HEK293 (cell line): ENCODE data around the gene USP12.
A peak's percentile ranks its signal among the peaks of the same experiment; 100 is the strongest.

Experiments
- CTCF ChIA-PET: fragments of 350-600 bp; formaldehyde crosslinking; extraction: SDS; loops from one replicate; lab custom pipeline; 2021; ENCODE audit warnings: antibody characterized with exemption; lab: Yijun Ruan, JAX
- POLR2A ChIA-PET: fragments of 300-600 bp; formaldehyde crosslinking; extraction: SDS; loops from one replicate; lab custom pipeline; 2020; ENCODE audit warnings: antibody characterized with exemption, inconsistent platforms; lab: Yijun Ruan, JAX
- H3K27ac ChIP-seq: fragments of 200-500 bp; sonication (Bioruptor generic); 2 replicates; pipeline ENCODE4 v1.5.1; 2014; ENCODE audit warnings: low read depth, low read length, control low read depth, inconsistent platforms; ENCODE audit errors: extremely low read depth
- H3K36me3 ChIP-seq, 2 experiments: fragments of 200-500 bp in 1 of 2; sonication (Bioruptor generic) in 1 of 2; 1 replicate in 1 of 2; 2 replicates in 1 of 2; pipeline ENCODE4 v1.5.1; 2014 to 2017; ENCODE audit warnings: inconsistent platforms in 2 of 2, low read length in 2 of 2; ENCODE audit not compliant: control insufficient read depth in 2 of 2, insufficient read depth in 1 of 2
- H3K4me1 ChIP-seq: fragments of 200-500 bp; sonication (Bioruptor generic); 2 replicates; pipeline ENCODE4 v1.5.1; 2014; ENCODE audit warnings: mild to moderate bottlenecking, low read length, inconsistent platforms; ENCODE audit not compliant: control insufficient read depth, insufficient read depth
- H3K4me3 ChIP-seq: 2 replicates; pipeline ENCODE4 v1.5.1; 2011; ENCODE audit warnings: low read depth, mild to moderate bottlenecking, control low read depth, low read length, moderate library complexity
- H3K9me3 ChIP-seq: fragments of 200-500 bp; sonication (Bioruptor generic); 2 replicates; pipeline ENCODE4 v1.5.1; 2014; ENCODE audit warnings: low read depth, low read length, inconsistent platforms; ENCODE audit not compliant: control insufficient read depth, insufficient read depth
- GFI1B ChIP-seq: fragments of 450-650 bp; formaldehyde crosslinking; IDR thresholded peaks from 2 replicates; pipeline ENCODE4 v1.5.1; 2016; ENCODE audit warnings: missing biosample characterization, missing genetic modification characterization
- KLF7 ChIP-seq: fragments of 450-650 bp; formaldehyde crosslinking; IDR thresholded peaks from 2 replicates; pipeline ENCODE4 v1.5.1; 2016; ENCODE audit warnings: missing biosample characterization, missing genetic modification characterization, borderline replicate concordance
- SCRT1 ChIP-seq: fragments of 450-650 bp; formaldehyde crosslinking; IDR thresholded peaks from 2 replicates; pipeline ENCODE4 v1.5.1; 2016; ENCODE audit warnings: missing biosample characterization, missing genetic modification characterization, borderline replicate concordance
- SCRT2 ChIP-seq: fragments of 450-650 bp; formaldehyde crosslinking; IDR thresholded peaks from 2 replicates; pipeline ENCODE4 v1.5.1; 2016; ENCODE audit warnings: missing biosample characterization, missing genetic modification characterization
- SETDB1 ChIP-seq: IDR thresholded peaks from one replicate; pipeline ENCODE4 v1.6.1; 2017; ENCODE audit warnings: mild to moderate bottlenecking, low read length, moderate library complexity, mixed read lengths; ENCODE audit not compliant: insufficient read length
- ZBTB8A ChIP-seq: fragments of 450-650 bp; formaldehyde crosslinking; IDR thresholded peaks from 2 replicates; pipeline ENCODE4 v1.5.1; 2016; ENCODE audit warnings: missing biosample characterization, missing genetic modification characterization
- ZNF16 ChIP-seq: fragments of 450-650 bp; formaldehyde crosslinking; IDR thresholded peaks from 2 replicates; pipeline ENCODE4 v1.5.1; 2016; ENCODE audit warnings: low read depth, missing biosample characterization, missing genetic modification characterization
- ZNF202 ChIP-seq: fragments of 450-650 bp; formaldehyde crosslinking; IDR thresholded peaks from 2 replicates; pipeline ENCODE4 v1.5.1; 2016; ENCODE audit warnings: missing biosample characterization, missing genetic modification characterization, borderline replicate concordance
- ZNF549 ChIP-seq: fragments of 450-650 bp; IDR thresholded peaks from 2 replicates; pipeline ENCODE4 v1.5.1; 2018; ENCODE audit warnings: missing biosample characterization, missing genetic modification characterization, mild to moderate bottlenecking, inconsistent platforms, moderate library complexity
- ZNF600 ChIP-seq: fragments of 450-650 bp; formaldehyde crosslinking; IDR thresholded peaks from 2 replicates; pipeline ENCODE4 v1.5.1; 2016; ENCODE audit warnings: missing biosample characterization, missing genetic modification characterization
- ZNF660 ChIP-seq: fragments of 450-650 bp; IDR thresholded peaks from 2 replicates; pipeline ENCODE4 v1.5.1; 2018; ENCODE audit warnings: missing biosample characterization, mild to moderate bottlenecking, missing genetic modification characterization
- ZSCAN16 ChIP-seq: fragments of 450-650 bp; formaldehyde crosslinking; IDR thresholded peaks from 2 replicates; pipeline ENCODE4 v1.5.1; 2016; ENCODE audit warnings: missing biosample characterization, missing genetic modification characterization
- ZSCAN30 ChIP-seq: fragments of 450-650 bp; IDR thresholded peaks from 2 replicates; pipeline ENCODE4 v1.5.1; 2018; ENCODE audit warnings: missing biosample characterization, mild to moderate bottlenecking, missing genetic modification characterization, moderate library complexity
- TF ChIP-seq, protein P1 (sequence below): fragments of 450-650 bp; formaldehyde crosslinking; IDR thresholded peaks from 2 replicates; pipeline ENCODE4 v1.5.1; 2016; ENCODE audit warnings: missing biosample characterization, missing genetic modification characterization
- TF ChIP-seq, protein P2 (sequence below): fragments of 450-650 bp; formaldehyde crosslinking; IDR thresholded peaks from 2 replicates; pipeline ENCODE4 v1.5.1; 2016; ENCODE audit warnings: missing biosample characterization, missing genetic modification characterization, borderline replicate concordance
- TF ChIP-seq, protein P3 (sequence below): fragments of 450-650 bp; formaldehyde crosslinking; IDR thresholded peaks from 2 replicates; pipeline ENCODE4 v1.5.1; 2016; ENCODE audit warnings: missing biosample characterization, missing genetic modification characterization
- TF ChIP-seq, protein P4 (sequence below): IDR thresholded peaks from 2 replicates; pipeline ENCODE4 v1.6.1; 2011; ENCODE audit warnings: mild to moderate bottlenecking, low read depth, low read length, borderline replicate concordance
- TF ChIP-seq, protein P5 (sequence below): fragments of 450-650 bp; formaldehyde crosslinking; IDR thresholded peaks from 2 replicates; pipeline ENCODE4 v1.5.1; 2016; ENCODE audit warnings: missing biosample characterization, missing genetic modification characterization

The USP12 gene

DNA sequence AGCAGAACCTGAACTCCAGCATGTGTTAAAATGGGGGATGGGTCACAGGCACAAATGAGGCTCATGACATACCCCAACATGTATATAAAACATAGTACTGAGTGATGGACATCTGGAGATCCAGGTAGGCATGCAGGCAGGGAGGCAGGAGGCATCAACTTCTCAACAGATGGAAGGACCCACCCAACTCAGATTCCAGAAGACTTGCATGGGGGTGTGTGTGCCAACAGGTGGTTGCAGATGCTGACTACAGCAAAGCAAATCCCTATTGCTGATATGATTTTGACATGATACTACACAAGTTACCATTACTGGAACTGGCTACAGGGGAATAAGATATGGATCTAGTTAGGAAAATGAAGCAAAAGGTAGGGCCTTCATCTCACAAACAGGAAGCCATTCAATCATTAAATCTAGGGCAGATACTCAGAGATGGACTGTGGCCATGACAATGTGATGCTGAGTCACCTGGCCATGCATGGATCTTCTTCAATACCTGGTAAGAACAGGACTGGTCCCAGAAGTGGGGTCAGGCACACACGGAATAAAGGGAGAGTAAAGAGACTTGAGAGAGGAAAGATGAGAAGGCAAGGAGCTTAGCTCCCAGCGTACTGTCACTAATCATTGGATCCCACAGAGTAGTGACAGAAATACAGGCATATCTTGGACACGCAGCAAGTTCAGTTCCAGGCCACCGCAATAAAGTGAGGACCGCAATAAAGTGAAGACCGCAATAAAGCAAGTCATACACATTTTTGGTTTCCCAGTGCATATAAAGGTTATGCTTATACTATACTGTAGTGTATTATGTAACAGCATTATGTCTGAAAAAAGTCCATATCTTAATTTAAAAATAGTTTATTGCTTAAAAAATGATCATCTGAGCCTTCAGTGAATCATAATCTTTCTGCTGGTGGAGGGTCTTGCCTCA, 91.3 kb downstream of the USP12 start:
- POLR2A ChIA-PET, result no interaction called here
- peaks cover 0 to 16% of the 10 kb centered on the region in 2 experiments; a peak in 2 of 3 replicates for H3K36me3 ChIP-seq
- TF ChIP-seq SCRT1 (peak; percentile 18; the same call in 1 of the 2 replicates), SCRT2 (peak; percentile 61)
- TF ChIP-seq, protein P1, sequence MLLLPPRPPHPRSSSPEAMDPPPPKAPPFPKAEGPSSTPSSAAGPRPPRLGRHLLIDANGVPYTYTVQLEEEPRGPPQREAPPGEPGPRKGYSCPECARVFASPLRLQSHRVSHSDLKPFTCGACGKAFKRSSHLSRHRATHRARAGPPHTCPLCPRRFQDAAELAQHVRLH (tag by site-specific recombination), result no peak
- TF ChIP-seq, all 188 proteins: peak for 2
- no peaks in the 10 kb centered on the region for H3K9me3 ChIP-seq
- no peak overlapping the region for H3K4me3 ChIP-seq
- no peaks in the 10 kb centered on the region for H3K4me1 ChIP-seq
- CTCF ChIA-PET, result no interaction called here
- no peak overlapping the region for H3K27ac ChIP-seq

DNA sequence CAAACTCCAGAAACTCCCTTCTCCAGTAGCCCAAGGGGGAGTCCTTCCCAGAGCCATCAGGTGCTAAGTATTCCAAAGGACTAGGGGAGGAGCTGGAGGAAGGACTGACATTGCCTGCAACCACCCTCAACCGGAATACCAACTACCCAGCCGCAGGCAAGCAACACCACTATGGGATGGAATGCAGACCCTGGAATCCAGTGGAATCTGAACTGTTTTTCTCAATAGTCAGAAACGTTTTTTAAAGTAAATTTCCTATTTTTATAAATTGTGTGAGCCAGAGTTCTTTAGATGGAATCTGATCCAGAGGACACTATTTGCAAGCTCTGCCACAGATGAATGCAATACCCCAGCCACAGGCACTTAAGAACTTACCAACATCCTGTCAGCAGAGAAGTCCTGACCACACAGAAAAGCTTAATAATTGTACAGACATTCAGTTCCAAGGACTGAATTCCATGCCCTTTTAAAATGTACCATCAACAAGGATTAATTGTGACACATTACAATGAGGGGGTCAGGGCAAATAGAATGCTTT, 92.1 kb downstream of the USP12 start:
- POLR2A ChIA-PET, result no interaction called here
- no peak for TF ChIP-seq ZSCAN16
- TF ChIP-seq ZSCAN30, result no peak
- TF ChIP-seq, protein P2, sequence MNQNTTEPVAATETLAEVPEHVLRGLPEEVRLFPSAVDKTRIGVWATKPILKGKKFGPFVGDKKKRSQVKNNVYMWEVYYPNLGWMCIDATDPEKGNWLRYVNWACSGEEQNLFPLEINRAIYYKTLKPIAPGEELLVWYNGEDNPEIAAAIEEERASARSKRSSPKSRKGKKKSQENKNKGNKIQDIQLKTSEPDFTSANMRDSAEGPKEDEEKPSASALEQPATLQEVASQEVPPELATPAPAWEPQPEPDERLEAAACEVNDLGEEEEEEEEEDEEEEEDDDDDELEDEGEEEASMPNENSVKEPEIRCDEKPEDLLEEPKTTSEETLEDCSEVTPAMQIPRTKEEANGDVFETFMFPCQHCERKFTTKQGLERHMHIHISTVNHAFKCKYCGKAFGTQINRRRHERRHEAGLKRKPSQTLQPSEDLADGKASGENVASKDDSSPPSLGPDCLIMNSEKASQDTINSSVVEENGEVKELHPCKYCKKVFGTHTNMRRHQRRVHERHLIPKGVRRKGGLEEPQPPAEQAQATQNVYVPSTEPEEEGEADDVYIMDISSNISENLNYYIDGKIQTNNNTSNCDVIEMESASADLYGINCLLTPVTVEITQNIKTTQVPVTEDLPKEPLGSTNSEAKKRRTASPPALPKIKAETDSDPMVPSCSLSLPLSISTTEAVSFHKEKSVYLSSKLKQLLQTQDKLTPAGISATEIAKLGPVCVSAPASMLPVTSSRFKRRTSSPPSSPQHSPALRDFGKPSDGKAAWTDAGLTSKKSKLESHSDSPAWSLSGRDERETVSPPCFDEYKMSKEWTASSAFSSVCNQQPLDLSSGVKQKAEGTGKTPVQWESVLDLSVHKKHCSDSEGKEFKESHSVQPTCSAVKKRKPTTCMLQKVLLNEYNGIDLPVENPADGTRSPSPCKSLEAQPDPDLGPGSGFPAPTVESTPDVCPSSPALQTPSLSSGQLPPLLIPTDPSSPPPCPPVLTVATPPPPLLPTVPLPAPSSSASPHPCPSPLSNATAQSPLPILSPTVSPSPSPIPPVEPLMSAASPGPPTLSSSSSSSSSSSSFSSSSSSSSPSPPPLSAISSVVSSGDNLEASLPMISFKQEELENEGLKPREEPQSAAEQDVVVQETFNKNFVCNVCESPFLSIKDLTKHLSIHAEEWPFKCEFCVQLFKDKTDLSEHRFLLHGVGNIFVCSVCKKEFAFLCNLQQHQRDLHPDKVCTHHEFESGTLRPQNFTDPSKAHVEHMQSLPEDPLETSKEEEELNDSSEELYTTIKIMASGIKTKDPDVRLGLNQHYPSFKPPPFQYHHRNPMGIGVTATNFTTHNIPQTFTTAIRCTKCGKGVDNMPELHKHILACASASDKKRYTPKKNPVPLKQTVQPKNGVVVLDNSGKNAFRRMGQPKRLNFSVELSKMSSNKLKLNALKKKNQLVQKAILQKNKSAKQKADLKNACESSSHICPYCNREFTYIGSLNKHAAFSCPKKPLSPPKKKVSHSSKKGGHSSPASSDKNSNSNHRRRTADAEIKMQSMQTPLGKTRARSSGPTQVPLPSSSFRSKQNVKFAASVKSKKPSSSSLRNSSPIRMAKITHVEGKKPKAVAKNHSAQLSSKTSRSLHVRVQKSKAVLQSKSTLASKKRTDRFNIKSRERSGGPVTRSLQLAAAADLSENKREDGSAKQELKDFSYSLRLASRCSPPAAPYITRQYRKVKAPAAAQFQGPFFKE (tag by site-specific recombination), result no peak
- TF ChIP-seq ZNF16 (tag by site-specific recombination), result no peak
- TF ChIP-seq, protein P3, sequence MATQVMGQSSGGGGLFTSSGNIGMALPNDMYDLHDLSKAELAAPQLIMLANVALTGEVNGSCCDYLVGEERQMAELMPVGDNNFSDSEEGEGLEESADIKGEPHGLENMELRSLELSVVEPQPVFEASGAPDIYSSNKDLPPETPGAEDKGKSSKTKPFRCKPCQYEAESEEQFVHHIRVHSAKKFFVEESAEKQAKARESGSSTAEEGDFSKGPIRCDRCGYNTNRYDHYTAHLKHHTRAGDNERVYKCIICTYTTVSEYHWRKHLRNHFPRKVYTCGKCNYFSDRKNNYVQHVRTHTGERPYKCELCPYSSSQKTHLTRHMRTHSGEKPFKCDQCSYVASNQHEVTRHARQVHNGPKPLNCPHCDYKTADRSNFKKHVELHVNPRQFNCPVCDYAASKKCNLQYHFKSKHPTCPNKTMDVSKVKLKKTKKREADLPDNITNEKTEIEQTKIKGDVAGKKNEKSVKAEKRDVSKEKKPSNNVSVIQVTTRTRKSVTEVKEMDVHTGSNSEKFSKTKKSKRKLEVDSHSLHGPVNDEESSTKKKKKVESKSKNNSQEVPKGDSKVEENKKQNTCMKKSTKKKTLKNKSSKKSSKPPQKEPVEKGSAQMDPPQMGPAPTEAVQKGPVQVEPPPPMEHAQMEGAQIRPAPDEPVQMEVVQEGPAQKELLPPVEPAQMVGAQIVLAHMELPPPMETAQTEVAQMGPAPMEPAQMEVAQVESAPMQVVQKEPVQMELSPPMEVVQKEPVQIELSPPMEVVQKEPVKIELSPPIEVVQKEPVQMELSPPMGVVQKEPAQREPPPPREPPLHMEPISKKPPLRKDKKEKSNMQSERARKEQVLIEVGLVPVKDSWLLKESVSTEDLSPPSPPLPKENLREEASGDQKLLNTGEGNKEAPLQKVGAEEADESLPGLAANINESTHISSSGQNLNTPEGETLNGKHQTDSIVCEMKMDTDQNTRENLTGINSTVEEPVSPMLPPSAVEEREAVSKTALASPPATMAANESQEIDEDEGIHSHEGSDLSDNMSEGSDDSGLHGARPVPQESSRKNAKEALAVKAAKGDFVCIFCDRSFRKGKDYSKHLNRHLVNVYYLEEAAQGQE (tag by site-specific recombination), result no peak
- no peak for TF ChIP-seq ZNF600 (tag by site-specific recombination)
- no peak for TF ChIP-seq ZNF549 (tag by site-specific recombination)
- TF ChIP-seq, protein P4, sequence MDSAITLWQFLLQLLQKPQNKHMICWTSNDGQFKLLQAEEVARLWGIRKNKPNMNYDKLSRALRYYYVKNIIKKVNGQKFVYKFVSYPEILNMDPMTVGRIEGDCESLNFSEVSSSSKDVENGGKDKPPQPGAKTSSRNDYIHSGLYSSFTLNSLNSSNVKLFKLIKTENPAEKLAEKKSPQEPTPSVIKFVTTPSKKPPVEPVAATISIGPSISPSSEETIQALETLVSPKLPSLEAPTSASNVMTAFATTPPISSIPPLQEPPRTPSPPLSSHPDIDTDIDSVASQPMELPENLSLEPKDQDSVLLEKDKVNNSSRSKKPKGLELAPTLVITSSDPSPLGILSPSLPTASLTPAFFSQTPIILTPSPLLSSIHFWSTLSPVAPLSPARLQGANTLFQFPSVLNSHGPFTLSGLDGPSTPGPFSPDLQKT, result no peak
- TF ChIP-seq KLF7 (tag by site-specific recombination), result no peak
- TF ChIP-seq, protein P5, sequence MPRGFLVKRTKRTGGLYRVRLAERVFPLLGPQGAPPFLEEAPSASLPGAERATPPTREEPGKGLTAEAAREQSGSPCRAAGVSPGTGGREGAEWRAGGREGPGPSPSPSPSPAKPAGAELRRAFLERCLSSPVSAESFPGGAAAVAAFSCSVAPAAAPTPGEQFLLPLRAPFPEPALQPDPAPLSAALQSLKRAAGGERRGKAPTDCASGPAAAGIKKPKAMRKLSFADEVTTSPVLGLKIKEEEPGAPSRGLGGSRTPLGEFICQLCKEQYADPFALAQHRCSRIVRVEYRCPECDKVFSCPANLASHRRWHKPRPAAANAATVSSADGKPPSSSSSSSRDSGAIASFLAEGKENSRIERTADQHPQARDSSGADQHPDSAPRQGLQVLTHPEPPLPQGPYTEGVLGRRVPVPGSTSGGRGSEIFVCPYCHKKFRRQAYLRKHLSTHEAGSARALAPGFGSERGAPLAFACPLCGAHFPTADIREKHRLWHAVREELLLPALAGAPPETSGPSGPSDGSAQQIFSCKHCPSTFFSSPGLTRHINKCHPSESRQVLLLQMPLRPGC (tag by site-specific recombination), result no peak
- TF ChIP-seq ZNF202 (tag by site-specific recombination), result no peak
- TF ChIP-seq ZNF660 (tag by site-specific recombination), result no peak
- no peak for TF ChIP-seq GFI1B (tag by site-specific recombination)
- TF ChIP-seq ZBTB8A (tag by site-specific recombination), result no peak
- no peak for TF ChIP-seq SETDB1
- CTCF ChIA-PET, result no interaction called here
- Histone ChIP-seq H3K9me3 (no peaks in the 10 kb centered on the region), H3K4me1 (no peaks in the 10 kb centered on the region), H3K36me3 (peaks cover 0 to 21% of the 10 kb centered on the region in 2 experiments; a peak in 1 of 3 replicates), H3K4me3 (no peak overlapping the region), H3K27ac (no peak overlapping the region)
